GM10266 (cell line): ENCODE measurements around the gene RAP2C.
A peak's percentile ranks its signal among the peaks of the same experiment; 100 is the strongest.

Experiments used
- DNase-seq: peaks from one replicate; pipeline ENCODE4 v3.0.0; 2012; ENCODE audit errors: extremely low spot score
- CTCF ChIP-seq: IDR thresholded peaks from 2 replicates; pipeline ENCODE4 v1.5.1; 2012; ENCODE audit warnings: mild to moderate bottlenecking, low read depth; ENCODE audit not compliant: control insufficient read depth, insufficient read depth; ENCODE audit errors: missing control alignments

Gene RAP2C

GRCh38 chrX:132219343-132219768 lies at the start of gene RAP2C:
TSS of gene RAP2C (minus strand) at chrX:132219447. CDS start at chrX:132217268, 2,179 bp downstream.
- DNase-seq: peak; percentile 63
- TF ChIP-seq CTCF: peak; percentile 60

GRCh38 chrX:132267392-132267791 lies 48.1 kb upstream of the RAP2C start:
- no peak for DNase-seq
- TF ChIP-seq CTCF: no peak

GRCh38 chrX:132266583-132267355 lies 47.5 kb upstream of the RAP2C start:
- no peak for TF ChIP-seq CTCF
- DNase-seq: peak; percentile 7

- no peak for DNase-seq
- no peak for TF ChIP-seq CTCF
Observed at GRCh38 chrX:132263127-132263526, 43.9 kb upstream of the RAP2C start.

- no peak for DNase-seq
- TF ChIP-seq CTCF: no peak
Observed at GRCh38 chrX:132258509-132258908, 39.3 kb upstream of the RAP2C start.

GRCh38 chrX:132257116-132257515 lies 37.9 kb upstream of the RAP2C start:
- no peak for TF ChIP-seq CTCF
- DNase-seq: no peak

- TF ChIP-seq CTCF: no peak
- DNase-seq: no peak
Observed at GRCh38 chrX:132236121-132236520, 16.9 kb upstream of the RAP2C start.
